Measurements from ENCODE around the gene DARS2.
"Not testable (repeated sequence)": the region's sequence is repeated elsewhere in the genome, so short reads cannot be mapped to it uniquely, and the experiment has no call there.

Gene DARS2

GRCh38 chr1:173824315-173825081 lies at the start of gene DARS2, which contains the start of gene CENPL:
TSS of gene DARS2 (plus strand) at chr1:173824673. CDS start at chr1:173825230, 557 bp downstream.
TSS of gene CENPL (minus strand) at chr1:173824883. CDS start at chr1:173811299, 13,584 bp downstream.
- DNase-seq (ENCODE audit: low spot score), result peak; percentile 93

- DNase-seq (ENCODE audit: low spot score), result no peak
Observed at GRCh38 chr1:173775578-173776226, 48.8 kb upstream of the DARS2 start.

GRCh38 chr1:173779936-173780335 lies 44.5 kb upstream of the DARS2 start:
- DNase-seq (ENCODE audit: low spot score), result no peak

GRCh38 chr1:173784997-173785396 lies 39.5 kb upstream of the DARS2 start:
- no peak for DNase-seq (ENCODE audit: low spot score)

GRCh38 chr1:173789841-173790240 lies 34.6 kb upstream of the DARS2 start:
- no peak for DNase-seq (ENCODE audit: low spot score)

GRCh38 chr1:173798078-173798477 lies 26.4 kb upstream of the DARS2 start:
- DNase-seq (ENCODE audit: low spot score), result no peak

GRCh38 chr1:173799995-173800394 lies 24.5 kb upstream of the DARS2 start:
- DNase-seq (ENCODE audit: low spot score), result not testable (repeated sequence)

- DNase-seq (ENCODE audit: low spot score), result no peak
Observed at GRCh38 chr1:173802961-173803360, 21.5 kb upstream of the DARS2 start.

- DNase-seq (ENCODE audit: low spot score), result not testable (repeated sequence)
Observed at GRCh38 chr1:173813654-173814053, 10.8 kb upstream of the DARS2 start.

- DNase-seq (ENCODE audit: low spot score), result no peak
Observed at GRCh38 chr1:173818459-173818858, 6.0 kb upstream of the DARS2 start.

GRCh38 chr1:173821680-173822079 lies 2.8 kb upstream of the DARS2 start:
- DNase-seq (ENCODE audit: low spot score), result no peak

- DNase-seq (ENCODE audit: low spot score), result no peak
Observed at GRCh38 chr1:173823781-173824314, 625 bp upstream of the DARS2 start.

GRCh38 chr1:173827611-173828010 lies 3.1 kb downstream of the DARS2 start:
- DNase-seq (ENCODE audit: low spot score), result no peak

GRCh38 chr1:173832748-173833147 lies 8.3 kb downstream of the DARS2 start:
- DNase-seq (ENCODE audit: low spot score), result no peak

- no peak for DNase-seq (ENCODE audit: low spot score)
Observed at GRCh38 chr1:173852105-173852504, 27.6 kb downstream of the DARS2 start.

GRCh38 chr1:173853074-173853473 lies 28.6 kb downstream of the DARS2 start:
- DNase-seq (ENCODE audit: low spot score), result no peak

GRCh38 chr1:173856014-173856413 lies 31.5 kb downstream of the DARS2 start:
- DNase-seq (ENCODE audit: low spot score), result no peak

- DNase-seq (ENCODE audit: low spot score), result no peak
Observed at GRCh38 chr1:173856903-173857302, 32.4 kb downstream of the DARS2 start.

GRCh38 chr1:173857363-173857917 lies 33.0 kb downstream of the DARS2 start:
- DNase-seq (ENCODE audit: low spot score), result no peak

GRCh38 chr1:173859547-173859946 lies 35.1 kb downstream of the DARS2 start:
- not testable (repeated sequence) for DNase-seq (ENCODE audit: low spot score)

GRCh38 chr1:173860065-173860464 lies 35.6 kb downstream of the DARS2 start:
- DNase-seq (ENCODE audit: low spot score), result no peak

GRCh38 chr1:173861731-173862145 lies 37.3 kb downstream of the DARS2 start:
- no peak for DNase-seq (ENCODE audit: low spot score)

All from CD4-positive, alpha-beta T cell treated with Interleukin-15 for 4 hours (primary cell).